Gastrocnemius medialis (tissue), 4 donors: ENCODE results near the gene CALML5. TPM values are rescaled to one million over a fixed set of nuclear protein-coding genes. Genes with fewer than 3 reads are reported as not detected.

Source experiments
- ATAC-seq, 2 donors: fragments of 150-250 bp; one replicate each; pipeline ENCODE4 v1.9.1; 2016
- DNase-seq, 2 donors: peaks; one replicate each; pipeline ENCODE4 v3.0.0-alpha.2; 2019
- H3K27ac ChIP-seq, 4 donors: fragments of 200-600 bp; sonication (generic); 1 replicate in 1 of 4; 2 replicates in 3 of 4; pipeline ENCODE4 v1.5.1; 2016 to 2018; ENCODE audit warnings: mild to moderate bottlenecking in 2 of 4, moderate library complexity in 1 of 4
- H3K27me3 ChIP-seq, 3 donors: fragments of 200-600 bp; sonication (generic) in 2 of 3; 1 replicate in 1 of 3; 2 replicates in 2 of 3; pipeline versions ENCODE4 v1.5.1 to v1.6.0; 2016 to 2019; ENCODE audit warnings: mild to moderate bottlenecking in 1 of 3, moderate library complexity in 1 of 3
- H3K36me3 ChIP-seq, 2 donors: fragments of 200-600 bp; sonication (generic) in 1 of 2; one replicate each; pipeline ENCODE4 v1.5.1; 2017 to 2018
- H3K4me1 ChIP-seq, 2 donors: fragments of 200-600 bp; sonication (generic) in 1 of 2; one replicate each; pipeline ENCODE4 v1.5.1; 2016 to 2017; ENCODE audit warnings: mild to moderate bottlenecking in 2 of 2
- H3K4me3 ChIP-seq, 4 donors: fragments of 200-600 bp; sonication (generic) in 3 of 4; 1 replicate in 1 of 4; 2 replicates in 3 of 4; pipeline ENCODE4 v1.5.1; 2016 to 2019; ENCODE audit warnings: mild to moderate bottlenecking in 2 of 4
- H3K9me3 ChIP-seq, 3 donors: fragments of 200-600 bp; sonication (generic) in 2 of 3; 1 replicate in 1 of 3; 2 replicates in 2 of 3; pipeline ENCODE4 v1.5.1; 2016 to 2019
- POLR2A ChIP-seq, 2 donors: fragments of 450-650 bp; IDR thresholded peaks; one replicate each; pipeline ENCODE4 v1.6.1; 2017; ENCODE audit warnings: antibody characterized with exemption in 2 of 2, mild to moderate bottlenecking in 2 of 2, moderate library complexity in 2 of 2
- in situ Hi-C, 4 donors: fragments of 200-750 bp; cut with MboI; loops; one replicate each; pipeline versions ENCODE4 v1.15.0 to v1.8.0; 2017; ENCODE audit warnings: low sequenced_read_pairs in 4 of 4
- intact Hi-C: fragments of 100-400 bp; cut with DNase I; formaldehyde crosslinking; loops from one replicate; pipeline ENCODE4 v1.15.1; 2023; ENCODE audit warnings: low total_unique reads
- total RNA-seq, 4 donors: library from RNA; depleted of rRNA; stranded (reverse); fragments of >200 nt; gene quantifications; one replicate each; pipeline versions ENCODE4 v1.1.0 to v1.2.3, GENCODE V29; 2016
- TF ChIP-seq, protein P1 (sequence below), 5 experiments: fragments of 450-650 bp in 3 of 5; fragments of 200-600 bp in 2 of 5; sonication (generic) in 2 of 5; IDR thresholded peaks in 4 of 5; conservative IDR thresholded peaks in 1 of 5; 1 replicate in 4 of 5; 2 replicates in 1 of 5; pipeline ENCODE4 v1.5.1; 2016 to 2019; ENCODE audit warnings: antibody characterized with exemption in 5 of 5, mild to moderate bottlenecking in 3 of 5, moderate library complexity in 3 of 5

CALML5 gene
- total RNA-seq, 4 donors from 2014 or later, result not detected

DNA sequence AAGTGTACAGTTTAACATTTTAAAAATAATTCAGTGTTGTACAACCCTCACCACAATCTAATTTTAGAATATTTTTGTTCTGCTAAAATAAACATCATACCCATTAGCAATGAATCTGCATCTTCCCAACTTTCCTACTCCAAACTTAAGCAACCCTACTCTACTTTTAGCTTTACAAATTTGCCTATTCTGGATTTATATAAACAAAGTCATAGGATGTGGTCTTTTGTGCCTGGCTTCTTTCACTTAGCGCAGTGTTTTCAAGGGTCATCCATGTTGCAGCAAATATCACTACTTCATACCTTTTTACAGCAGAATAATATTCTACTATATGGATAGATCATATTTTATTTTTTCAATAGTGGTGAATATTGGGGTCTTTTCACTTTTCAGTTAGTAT, 44.3 kb upstream of the CALML5 start:
- Histone ChIP-seq H3K4me1 (peaks cover 6 to 11% of the 10 kb centered on the region in 2 donors), H3K4me3 (no peak overlapping the region), H3K27me3 (no peaks in the 10 kb centered on the region), H3K27ac (no peak overlapping the region), H3K9me3 (no peaks in the 10 kb centered on the region), H3K36me3 (no peaks in the 10 kb centered on the region)
- intact Hi-C loops, result no loop called here
- in situ Hi-C loops, result no loop called here
- no peak for TF ChIP-seq POLR2A (IDR thresholded peaks at IDR 0.05)
- TF ChIP-seq, protein P1, sequence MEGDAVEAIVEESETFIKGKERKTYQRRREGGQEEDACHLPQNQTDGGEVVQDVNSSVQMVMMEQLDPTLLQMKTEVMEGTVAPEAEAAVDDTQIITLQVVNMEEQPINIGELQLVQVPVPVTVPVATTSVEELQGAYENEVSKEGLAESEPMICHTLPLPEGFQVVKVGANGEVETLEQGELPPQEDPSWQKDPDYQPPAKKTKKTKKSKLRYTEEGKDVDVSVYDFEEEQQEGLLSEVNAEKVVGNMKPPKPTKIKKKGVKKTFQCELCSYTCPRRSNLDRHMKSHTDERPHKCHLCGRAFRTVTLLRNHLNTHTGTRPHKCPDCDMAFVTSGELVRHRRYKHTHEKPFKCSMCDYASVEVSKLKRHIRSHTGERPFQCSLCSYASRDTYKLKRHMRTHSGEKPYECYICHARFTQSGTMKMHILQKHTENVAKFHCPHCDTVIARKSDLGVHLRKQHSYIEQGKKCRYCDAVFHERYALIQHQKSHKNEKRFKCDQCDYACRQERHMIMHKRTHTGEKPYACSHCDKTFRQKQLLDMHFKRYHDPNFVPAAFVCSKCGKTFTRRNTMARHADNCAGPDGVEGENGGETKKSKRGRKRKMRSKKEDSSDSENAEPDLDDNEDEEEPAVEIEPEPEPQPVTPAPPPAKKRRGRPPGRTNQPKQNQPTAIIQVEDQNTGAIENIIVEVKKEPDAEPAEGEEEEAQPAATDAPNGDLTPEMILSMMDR (IDR thresholded peaks at IDR 0.05 in 4 of 5, conservative IDR thresholded peaks at IDR 0.05 in 1 of 5), result no peak
- ATAC-seq (no peak), DNase-seq (no peak)

DNA sequence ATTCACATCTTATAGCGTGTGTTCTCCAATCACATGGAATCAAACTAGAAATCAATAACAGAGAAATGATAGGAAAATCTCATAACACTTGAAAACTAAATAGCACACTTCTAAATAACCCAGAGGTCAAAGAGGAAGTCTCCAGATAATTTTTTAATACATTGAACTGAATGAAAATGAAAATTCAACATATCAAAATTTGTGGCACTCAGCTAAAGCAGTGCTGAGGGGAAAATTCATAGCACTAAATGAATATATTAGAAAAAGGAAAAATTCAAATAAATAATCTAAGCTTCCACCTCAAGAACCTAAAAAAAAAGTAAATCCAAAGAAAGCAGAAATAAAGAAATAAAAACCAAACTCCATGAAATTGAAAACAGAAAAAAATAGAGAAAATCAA, 42.7 kb upstream of the CALML5 start:
- H3K27ac ChIP-seq, result no peak overlapping the region
- no peak for TF ChIP-seq POLR2A (IDR thresholded peaks at IDR 0.05)
- TF ChIP-seq, protein P1 (IDR thresholded peaks at IDR 0.05 in 4 of 5, conservative IDR thresholded peaks at IDR 0.05 in 1 of 5), result no peak
- intact Hi-C loops, result no loop called here
- no peaks in the 10 kb centered on the region for H3K27me3 ChIP-seq
- H3K9me3 ChIP-seq, result no peaks in the 10 kb centered on the region
- in situ Hi-C loops, result no loop called here
- no peak overlapping the region for H3K4me3 ChIP-seq
- H3K36me3 ChIP-seq, result no peaks in the 10 kb centered on the region
- H3K4me1 ChIP-seq, result peaks cover 0 to under 1% of the 10 kb centered on the region in 2 donors
- ATAC-seq, result no peak
- DNase-seq, result no peak

DNA sequence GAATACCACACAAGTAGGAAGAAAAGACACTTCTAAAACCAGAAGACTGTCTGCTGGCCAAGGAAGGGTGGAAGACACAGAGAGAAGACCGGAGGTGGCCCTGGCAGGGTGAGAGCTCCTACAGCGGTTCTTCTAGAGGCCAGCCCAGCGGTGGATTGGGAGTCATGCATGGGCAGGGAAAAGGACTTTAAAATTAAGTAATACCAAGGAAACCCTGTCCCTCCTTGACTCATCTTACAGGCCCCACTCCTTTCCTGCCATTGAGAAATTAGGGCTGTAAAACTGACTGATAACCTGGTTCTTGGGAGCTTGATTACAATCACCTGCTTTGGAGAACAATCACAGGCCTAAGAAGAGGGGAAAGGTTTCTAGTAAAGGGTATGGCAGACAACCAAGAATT, 41.5 kb upstream of the CALML5 start:
- no peaks in the 10 kb centered on the region for H3K4me1 ChIP-seq
- DNase-seq (no peak), ATAC-seq (no peak)
- H3K27me3 ChIP-seq, result no peaks in the 10 kb centered on the region
- H3K9me3 ChIP-seq, result no peaks in the 10 kb centered on the region
- TF ChIP-seq POLR2A (IDR thresholded peaks at IDR 0.05), result no peak
- TF ChIP-seq, protein P1 (IDR thresholded peaks at IDR 0.05 in 4 of 5, conservative IDR thresholded peaks at IDR 0.05 in 1 of 5), result no peak
- H3K4me3 ChIP-seq, result no peak overlapping the region
- no peak overlapping the region for H3K27ac ChIP-seq
- intact Hi-C loops, result no loop called here
- H3K36me3 ChIP-seq, result no peaks in the 10 kb centered on the region
- in situ Hi-C loops, result no loop called here

DNA sequence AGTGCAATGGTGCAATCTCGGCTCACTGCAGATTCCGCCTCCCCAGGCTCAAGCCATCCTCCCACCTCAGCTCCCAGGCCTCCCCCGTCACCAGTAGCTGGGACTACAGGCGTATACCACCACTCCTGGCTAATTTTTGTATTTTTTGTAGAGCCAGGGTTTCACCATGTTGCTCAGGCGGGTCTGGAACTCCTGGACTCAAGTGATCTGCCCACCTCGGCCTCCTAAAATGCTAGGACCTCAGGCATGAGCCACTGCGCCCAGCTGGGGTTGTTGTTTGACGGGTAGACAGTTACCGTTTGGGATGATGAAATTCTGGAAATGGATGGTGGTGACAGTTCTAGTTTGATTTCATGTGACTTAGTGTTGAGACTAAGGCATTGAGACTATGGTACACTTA, 40.7 kb upstream of the CALML5 start:
- H3K27ac ChIP-seq, result no peak overlapping the region
- no peaks in the 10 kb centered on the region for H3K36me3 ChIP-seq
- in situ Hi-C loops (no loop called here), intact Hi-C loops (no loop called here)
- H3K4me3 ChIP-seq, result no peak overlapping the region
- TF ChIP-seq, protein P1 (IDR thresholded peaks at IDR 0.05 in 4 of 5, conservative IDR thresholded peaks at IDR 0.05 in 1 of 5), result no peak
- H3K9me3 ChIP-seq, result no peaks in the 10 kb centered on the region
- H3K4me1 ChIP-seq, result no peaks in the 10 kb centered on the region
- no peaks in the 10 kb centered on the region for H3K27me3 ChIP-seq
- DNase-seq, result no peak
- ATAC-seq, result no peak
